ENCODE measurements around the gene APOOL. TPM values are rescaled to one million over a fixed set of nuclear protein-coding genes. Genes with fewer than 3 reads are reported as not detected.

Gene APOOL
- total RNA-seq, 2 experiments from 2014 or later = 8.9 to 14.3 TPM

DNA sequence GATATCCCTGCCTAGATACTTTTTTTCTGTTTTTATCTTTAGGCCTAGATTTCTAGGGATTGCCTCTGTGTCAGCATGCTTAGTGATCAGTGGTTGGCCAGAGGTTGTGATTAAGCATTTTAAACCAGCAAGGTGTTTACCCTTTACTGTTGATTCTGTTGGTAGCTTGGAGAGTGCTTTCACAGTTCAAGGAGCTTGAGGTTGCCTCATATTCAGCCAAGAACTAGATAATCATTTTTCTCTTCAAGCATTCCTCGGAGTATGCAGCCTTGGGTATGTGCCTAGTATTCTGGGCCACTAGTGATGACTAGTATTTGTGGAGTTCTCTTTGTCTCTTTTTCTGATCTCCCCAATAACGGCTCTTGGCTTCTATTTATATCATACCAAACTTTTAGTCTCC, 20.4 kb downstream of the APOOL start:
- H3K4me3 ChIP-seq (ENCODE audit: low read depth, low read length, poor library complexity, severe bottlenecking) = no peak overlapping the region

DNA sequence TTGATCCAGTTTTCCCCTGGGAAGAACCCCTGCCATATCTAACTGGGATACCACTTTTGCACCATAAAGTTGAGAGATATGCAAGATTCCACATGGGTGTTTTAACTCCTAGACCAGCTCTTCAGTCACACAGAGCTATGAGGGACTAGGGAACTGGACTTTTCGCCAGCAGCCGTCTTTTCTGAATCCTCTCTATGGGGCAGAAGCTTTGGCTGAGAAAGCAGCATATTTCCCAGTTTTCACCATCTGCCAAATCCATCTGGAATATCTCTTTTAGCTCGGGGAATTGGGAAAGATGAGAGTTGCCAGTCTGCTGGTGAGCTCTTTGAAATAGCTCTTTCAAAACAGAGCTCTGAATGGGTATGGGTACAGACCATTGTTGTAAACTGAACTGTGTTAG, 20.9 kb downstream of the APOOL start:
- TF ChIP-seq, protein P1, sequence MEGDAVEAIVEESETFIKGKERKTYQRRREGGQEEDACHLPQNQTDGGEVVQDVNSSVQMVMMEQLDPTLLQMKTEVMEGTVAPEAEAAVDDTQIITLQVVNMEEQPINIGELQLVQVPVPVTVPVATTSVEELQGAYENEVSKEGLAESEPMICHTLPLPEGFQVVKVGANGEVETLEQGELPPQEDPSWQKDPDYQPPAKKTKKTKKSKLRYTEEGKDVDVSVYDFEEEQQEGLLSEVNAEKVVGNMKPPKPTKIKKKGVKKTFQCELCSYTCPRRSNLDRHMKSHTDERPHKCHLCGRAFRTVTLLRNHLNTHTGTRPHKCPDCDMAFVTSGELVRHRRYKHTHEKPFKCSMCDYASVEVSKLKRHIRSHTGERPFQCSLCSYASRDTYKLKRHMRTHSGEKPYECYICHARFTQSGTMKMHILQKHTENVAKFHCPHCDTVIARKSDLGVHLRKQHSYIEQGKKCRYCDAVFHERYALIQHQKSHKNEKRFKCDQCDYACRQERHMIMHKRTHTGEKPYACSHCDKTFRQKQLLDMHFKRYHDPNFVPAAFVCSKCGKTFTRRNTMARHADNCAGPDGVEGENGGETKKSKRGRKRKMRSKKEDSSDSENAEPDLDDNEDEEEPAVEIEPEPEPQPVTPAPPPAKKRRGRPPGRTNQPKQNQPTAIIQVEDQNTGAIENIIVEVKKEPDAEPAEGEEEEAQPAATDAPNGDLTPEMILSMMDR (conservative IDR thresholded peaks at IDR 0.05; ENCODE audit: low read length) = no peak
- no peak for TF ChIP-seq EZH2phosphoT487 (IDR thresholded peaks at IDR 0.05; ENCODE audit: borderline replicate concordance, low read depth, low read length)
- H3K27ac ChIP-seq (ENCODE audit: low read depth, low read length, poor library complexity, severe bottlenecking) = no peak overlapping the region
- H3K4me1 ChIP-seq (ENCODE audit: insufficient read depth, low read length, poor library complexity, severe bottlenecking) = no peaks in the 10 kb centered on the region
- no peak overlapping the region for H3K4me2 ChIP-seq (ENCODE audit: low read length)
- H3K79me2 ChIP-seq (ENCODE audit: insufficient read depth, low read depth, low read length) = no peaks in the 10 kb centered on the region
- H4K20me1 ChIP-seq (ENCODE audit: insufficient read depth, low read length) = no peaks in the 10 kb centered on the region
- intact Hi-C loops (cut with micrococcal nuclease; ENCODE audit: unreplicated experiment) = no loop called here
- H3K4me3 ChIP-seq (ENCODE audit: low read depth, low read length, poor library complexity, severe bottlenecking) = no peak overlapping the region
- no peak overlapping the region for H2AFZ ChIP-seq (ENCODE audit: low read length)
- no TSS peak for BruUV-seq (replicated peaks)
- no peaks in the 10 kb centered on the region for H3K36me3 ChIP-seq (ENCODE audit: insufficient read depth, low read length)
- H3K9me3 ChIP-seq (ENCODE audit: low read length) = no peaks in the 10 kb centered on the region
- no peaks in the 10 kb centered on the region for H3K9me2 ChIP-seq (ENCODE audit: insufficient read depth, low read length)
- POLR2A ChIA-PET = interaction anchor here (0.6 kb wide), 1 partner anchor 23 kb away, joined by 4 read pairs; no protein-coding TSS in a partner anchor
- no peak for DNase-seq (ENCODE audit: low spot score)
- CTCF ChIA-PET (ENCODE audit: unreplicated experiment) = interaction anchor here (0.7 kb wide), 1 partner anchor 286 kb away, joined by 3 read pairs; no protein-coding TSS in a partner anchor

More for the DNA sequence above, 20.4 kb downstream of the APOOL start:
- H3K79me2 ChIP-seq (ENCODE audit: insufficient read depth, low read depth, low read length) = no peaks in the 10 kb centered on the region
- H3K27ac ChIP-seq (ENCODE audit: low read depth, low read length, poor library complexity, severe bottlenecking) = no peak overlapping the region
- DNase-seq (ENCODE audit: low spot score) = no peak
- BruUV-seq (replicated peaks) = no TSS peak
- no peak overlapping the region for H3K4me2 ChIP-seq (ENCODE audit: low read length)
- TF ChIP-seq EZH2phosphoT487 (IDR thresholded peaks at IDR 0.05; ENCODE audit: borderline replicate concordance, low read depth, low read length) = no peak
- TF ChIP-seq, protein P1 (conservative IDR thresholded peaks at IDR 0.05; ENCODE audit: low read length) = no peak
- no peak overlapping the region for H2AFZ ChIP-seq (ENCODE audit: low read length)
- no peaks in the 10 kb centered on the region for H3K9me3 ChIP-seq (ENCODE audit: low read length)
- no peaks in the 10 kb centered on the region; the same call in 1 of the 2 replicates for H3K36me3 ChIP-seq (ENCODE audit: insufficient read depth, low read length)
- ChIA-PET CTCF (ENCODE audit: unreplicated experiment) (no interaction called here), POLR2A (interaction anchor here (0.6 kb wide), 1 partner anchor 23 kb away, joined by 4 read pairs; no protein-coding TSS in a partner anchor)
- H3K4me1 ChIP-seq (ENCODE audit: insufficient read depth, low read length, poor library complexity, severe bottlenecking) = no peaks in the 10 kb centered on the region
- H3K9me2 ChIP-seq (ENCODE audit: insufficient read depth, low read length) = no peaks in the 10 kb centered on the region
- no peaks in the 10 kb centered on the region for H4K20me1 ChIP-seq (ENCODE audit: insufficient read depth, low read length)
- intact Hi-C loops (cut with micrococcal nuclease; ENCODE audit: unreplicated experiment) = no loop called here

DNA sequence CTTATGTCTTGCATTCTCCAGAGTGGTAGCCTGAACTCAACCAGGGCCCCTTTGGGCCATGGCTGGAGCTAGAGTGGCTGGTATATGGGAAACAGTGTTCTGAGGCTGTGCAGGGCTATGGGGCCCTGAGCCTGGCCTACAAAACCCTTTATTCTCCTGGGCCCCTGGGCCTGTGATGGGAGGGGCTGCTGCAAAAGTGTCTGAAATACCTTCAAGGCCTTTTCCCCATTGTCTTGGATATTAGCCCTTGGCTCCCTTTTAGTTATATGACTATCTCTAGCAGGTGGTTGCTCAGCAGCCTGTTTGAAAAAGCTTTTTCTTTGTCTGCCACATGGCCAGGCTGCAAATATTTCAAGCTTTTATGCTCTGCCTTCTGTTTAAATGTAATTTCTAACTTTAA, 22.5 kb downstream of the APOOL start:
- H4K20me1 ChIP-seq (ENCODE audit: insufficient read depth, low read length) = no peaks in the 10 kb centered on the region
- no peaks in the 10 kb centered on the region for H3K9me3 ChIP-seq (ENCODE audit: low read length)
- intact Hi-C loops (cut with micrococcal nuclease; ENCODE audit: unreplicated experiment) = no loop called here
- no peak overlapping the region for H3K4me3 ChIP-seq (ENCODE audit: low read depth, low read length, poor library complexity, severe bottlenecking)
- no peaks in the 10 kb centered on the region for H3K9me2 ChIP-seq (ENCODE audit: insufficient read depth, low read length)
- TF ChIP-seq, protein P1 (conservative IDR thresholded peaks at IDR 0.05; ENCODE audit: low read length) = no peak
- TF ChIP-seq EZH2phosphoT487 (IDR thresholded peaks at IDR 0.05; ENCODE audit: borderline replicate concordance, low read depth, low read length) = no peak
- no TSS peak for BruUV-seq (replicated peaks)
- ChIA-PET POLR2A (no interaction called here), CTCF (ENCODE audit: unreplicated experiment) (no interaction called here)
- no peaks in the 10 kb centered on the region for H3K79me2 ChIP-seq (ENCODE audit: insufficient read depth, low read depth, low read length)
- no peaks in the 10 kb centered on the region for H3K4me1 ChIP-seq (ENCODE audit: insufficient read depth, low read length, poor library complexity, severe bottlenecking)
- H3K4me2 ChIP-seq (ENCODE audit: low read length) = no peak overlapping the region
- DNase-seq (ENCODE audit: low spot score) = no peak
- no peak overlapping the region for H2AFZ ChIP-seq (ENCODE audit: low read length)
- no peak overlapping the region for H3K27ac ChIP-seq (ENCODE audit: low read depth, low read length, poor library complexity, severe bottlenecking)
- H3K36me3 ChIP-seq (ENCODE audit: insufficient read depth, low read length) = no peaks in the 10 kb centered on the region
